H1 (cell line): Measurements from ENCODE around the gene SHISA8. TPM values are rescaled to one million over a fixed set of nuclear protein-coding genes. Genes with fewer than 3 reads are reported as not detected.

Experiments
- CTCF ChIA-PET: fragments of 300-600 bp; sonication (Branson Sonifier 250); formaldehyde crosslinking; loops from one replicate; lab custom pipeline; 2021; ENCODE audit not compliant: partially characterized antibody; lab: Charles Lee
- POLR2A ChIA-PET: fragments of 300-600 bp; sonication (Branson Sonifier 250); formaldehyde crosslinking; loops from one replicate; lab custom pipeline; 2021; ENCODE audit warnings: inconsistent platforms; ENCODE audit not compliant: partially characterized antibody; lab: Charles Lee
- DNase-seq, 2 experiments: peaks; one replicate each; pipeline versions ENCODE4 v3.0.0 to v3.0.0-alpha.2; 2010 to 2022; ENCODE audit warnings: low spot score in 2 of 2, low read depth in 1 of 2, mixed read lengths in 1 of 2
- FAIRE-seq: peaks from 2 replicates; lab custom pipeline; 2011; peaks lifted over from hg19 to GRCh38; lab: Jason Lieb, UNC
- H2AFZ ChIP-seq: 2 replicates; pipeline ENCODE4 v1.8.1; 2012; ENCODE audit warnings: low read length, inconsistent platforms
- H2AK5ac ChIP-seq: 2 replicates; pipeline ENCODE4 v1.6.1; 2013; ENCODE audit warnings: low read depth, low read length
- H2BK120ac ChIP-seq: replicated peaks from 2 replicates; pipeline ENCODE3; 2013; ENCODE audit warnings: low read depth, low read length, inconsistent platforms
- H2BK12ac ChIP-seq: 2 replicates; pipeline ENCODE4 v1.6.1; 2013; ENCODE audit warnings: low read depth, low read length
- H2BK15ac ChIP-seq: 2 replicates; pipeline ENCODE4 v1.6.1; 2013; ENCODE audit warnings: low read length
- H2BK20ac ChIP-seq: 2 replicates; pipeline ENCODE4 v1.6.1; 2013; ENCODE audit warnings: low read length
- H2BK5ac ChIP-seq: 2 replicates; pipeline ENCODE4 v1.6.1; 2013; ENCODE audit warnings: low read depth, low read length
- H3K14ac ChIP-seq: 2 replicates; pipeline ENCODE4 v1.6.1; 2013; ENCODE audit warnings: inconsistent platforms; ENCODE audit not compliant: insufficient read length
- H3K18ac ChIP-seq: 2 replicates; pipeline ENCODE4 v1.6.1; 2013; ENCODE audit warnings: low read length; ENCODE audit errors: extremely low read depth
- H3K23ac ChIP-seq: 2 replicates; pipeline ENCODE4 v1.6.1; 2013; ENCODE audit warnings: inconsistent platforms; ENCODE audit not compliant: insufficient read length
- H3K23me2 ChIP-seq: 2 replicates; pipeline ENCODE4 v1.6.1; 2013; ENCODE audit warnings: low read depth, low read length
- H3K27ac ChIP-seq: 2 replicates; pipeline ENCODE4 v1.6.1; 2011; ENCODE audit warnings: low read depth, low read length, inconsistent platforms
- H3K27me3 ChIP-seq, 4 experiments: replicated peaks in 1 of 4; 1 replicate in 1 of 4; 2 replicates in 3 of 4; pipeline versions ENCODE4 v1.6.1 to v1.8.1; 2011 to 2013; ENCODE audit warnings: low read length in 3 of 4, mild to moderate bottlenecking in 3 of 4, inconsistent platforms in 2 of 4, mixed read lengths in 2 of 4, moderate library complexity in 1 of 4; ENCODE audit not compliant: control insufficient read depth in 3 of 4, insufficient read depth in 3 of 4; ENCODE audit errors: extremely low read depth in 1 of 4
- H3K36me3 ChIP-seq, 4 experiments: 2 replicates each; pipeline versions ENCODE4 v1.6.1 to v1.8.1; 2011 to 2013; ENCODE audit warnings: mild to moderate bottlenecking in 4 of 4, low read length in 3 of 4, moderate library complexity in 2 of 4, control low read depth in 1 of 4, inconsistent platforms in 1 of 4; ENCODE audit not compliant: insufficient read depth in 4 of 4, control insufficient read depth in 2 of 4
- H3K4ac ChIP-seq: replicated peaks from 2 replicates; pipeline ENCODE3; 2013; ENCODE audit warnings: low read length, low read depth, mixed read lengths, inconsistent platforms; ENCODE audit not compliant: insufficient read length
- H3K4me1 ChIP-seq, 4 experiments: replicated peaks in 1 of 4; 1 replicate in 1 of 4; 2 replicates in 3 of 4; pipeline versions ENCODE4 v1.6.1 to v1.8.1; 2011 to 2013; ENCODE audit warnings: low read length in 3 of 4, inconsistent platforms in 2 of 4, mixed read lengths in 1 of 4; ENCODE audit not compliant: insufficient read depth in 4 of 4, control insufficient read depth in 3 of 4
- H3K4me2 ChIP-seq, 2 experiments: 2 replicates each; pipeline versions ENCODE4 v1.6.1 to v1.8.1; 2011 to 2013; ENCODE audit warnings: low read depth in 2 of 2, low read length in 2 of 2, control low read depth in 1 of 2, inconsistent platforms in 1 of 2, mild to moderate bottlenecking in 1 of 2; ENCODE audit not compliant: insufficient read depth in 1 of 2
- H3K4me3 ChIP-seq, 4 experiments: fragments of 200-600, 300-600 bp in 1 of 4; sonication (generic), shearing (Covaris generic), sonication (Bioruptor Twin) in 1 of 4; 2 replicates each; pipeline versions ENCODE4 v1.5.1 to v1.8.1; 2011 to 2016; ENCODE audit warnings: low read length in 4 of 4, low read depth in 3 of 4, control low read depth in 2 of 4, inconsistent platforms in 2 of 4, mild to moderate bottlenecking in 2 of 4, mixed read lengths in 1 of 4, moderate library complexity in 1 of 4; ENCODE audit not compliant: insufficient read depth in 2 of 4; ENCODE audit errors: extremely low read depth in 1 of 4
- H3K56ac ChIP-seq: replicated peaks from 2 replicates; pipeline ENCODE3; 2013; ENCODE audit warnings: low read depth, mild to moderate bottlenecking, mixed read lengths, low read length, inconsistent platforms; ENCODE audit not compliant: insufficient read length
- H3K79me1 ChIP-seq: 2 replicates; pipeline ENCODE4 v1.6.1; 2013; ENCODE audit warnings: low read depth, low read length, control low read depth
- H3K79me2 ChIP-seq, 2 experiments: 2 replicates each; pipeline versions ENCODE4 v1.6.1 to v1.8.1; 2012 to 2013; ENCODE audit warnings: low read length in 2 of 2, mild to moderate bottlenecking in 2 of 2, inconsistent platforms in 1 of 2; ENCODE audit not compliant: insufficient read depth in 2 of 2, control insufficient read depth in 1 of 2
- H3K9ac ChIP-seq, 4 experiments: replicated peaks in 1 of 4; 1 replicate in 1 of 4; 2 replicates in 3 of 4; pipeline versions ENCODE4 v1.6.1 to v1.8.1; 2011 to 2013; ENCODE audit warnings: low read depth in 3 of 4, low read length in 3 of 4, control low read depth in 2 of 4, mild to moderate bottlenecking in 2 of 4, moderate library complexity in 2 of 4, inconsistent platforms in 1 of 4; ENCODE audit errors: extremely low read depth in 1 of 4
- H3K9me3 ChIP-seq, 2 experiments: 2 replicates each; pipeline versions ENCODE4 v1.6.1 to v1.8.1; 2012 to 2013; ENCODE audit warnings: mild to moderate bottlenecking in 2 of 2, moderate library complexity in 2 of 2, control low read depth in 1 of 2, inconsistent platforms in 1 of 2, low read depth in 1 of 2, low read length in 1 of 2, mixed read lengths in 1 of 2; ENCODE audit not compliant: insufficient read depth in 2 of 2
- H4K20me1 ChIP-seq, 2 experiments: replicated peaks in 1 of 2; 2 replicates each; pipeline versions ENCODE3 to v1.8.1; 2011 to 2013; ENCODE audit warnings: inconsistent platforms in 2 of 2, low read length in 2 of 2, mild to moderate bottlenecking in 1 of 2; ENCODE audit not compliant: insufficient read depth in 2 of 2, control insufficient read depth in 1 of 2
- H4K5ac ChIP-seq: 2 replicates; pipeline ENCODE4 v1.6.1; 2013; ENCODE audit warnings: low read length, low read depth, mixed read lengths, inconsistent platforms; ENCODE audit not compliant: insufficient read length
- H4K8ac ChIP-seq: 2 replicates; pipeline ENCODE4 v1.8.0; 2013; ENCODE audit warnings: mild to moderate bottlenecking, moderate library complexity, low read length, inconsistent platforms; ENCODE audit not compliant: insufficient read depth; ENCODE audit errors: extremely low read depth
- H4K91ac ChIP-seq: replicated peaks from 2 replicates; pipeline ENCODE3; 2013; ENCODE audit warnings: low read length, mixed read lengths, inconsistent platforms; ENCODE audit not compliant: insufficient read length
- BACH1 ChIP-seq: IDR thresholded peaks from 2 replicates; pipeline ENCODE4 v1.6.1; 2012; ENCODE audit warnings: low read length, improper control_type of control experiment
- CHD1 ChIP-seq: IDR thresholded peaks from 2 replicates; pipeline ENCODE4 v1.6.1; 2012; ENCODE audit warnings: low read depth, low read length, improper control_type of control experiment
- CTBP2 ChIP-seq: IDR thresholded peaks from 2 replicates; pipeline ENCODE4 v1.7.0; 2011; ENCODE audit warnings: borderline replicate concordance, mild to moderate bottlenecking, moderate library complexity, mixed read lengths, low read length; ENCODE audit not compliant: insufficient read depth, insufficient read length
- JUND ChIP-seq: IDR thresholded peaks from 2 replicates; pipeline ENCODE4 v1.6.1; 2011; ENCODE audit warnings: mild to moderate bottlenecking, improper control_type of control experiment, low read length
- NANOG ChIP-seq: IDR thresholded peaks from 2 replicates; pipeline ENCODE4 v1.6.1; 2011; ENCODE audit warnings: low read length, low read depth, mild to moderate bottlenecking, inconsistent platforms; ENCODE audit not compliant: insufficient read depth, poor library complexity, severe bottlenecking
- PHF8 ChIP-seq: fragments of 200-600 bp; sonication (generic); conservative IDR thresholded peaks from 2 replicates; pipeline ENCODE4 v1.7.1; 2012; ENCODE audit warnings: low read depth, mild to moderate bottlenecking, inconsistent platforms, low read length, moderate library complexity
- RAD21 ChIP-seq, 2 experiments: IDR thresholded peaks in 1 of 2; conservative IDR thresholded peaks in 1 of 2; 2 replicates each; pipeline ENCODE4 v1.6.1; 2011; ENCODE audit warnings: low read depth in 2 of 2, low read length in 2 of 2, improper control_type of control experiment in 1 of 2, inconsistent platforms in 1 of 2, mild to moderate bottlenecking in 1 of 2, moderate library complexity in 1 of 2
- SUZ12 ChIP-seq: fragments of 200-600 bp; sonication (generic); IDR thresholded peaks from 2 replicates; pipeline ENCODE4 v1.6.1; 2012; ENCODE audit warnings: mild to moderate bottlenecking, inconsistent platforms, low read length, moderate library complexity, mixed read lengths
- WGBS, 2 experiments: shearing (Covaris generic) in 1 of 2; methylation state at CpG; one replicate each; pipeline versions ENCODE4 v1.1.6 to v1.1.7; 2013 to 2015; ENCODE audit warnings: low lambda C conversion rate in 2 of 2, mixed read lengths in 2 of 2, inconsistent platforms in 1 of 2, low coverage in 1 of 2, missing lambda C conversion rate in 1 of 2; ENCODE audit not compliant: insufficient replicate concordance in 2 of 2, insufficient coverage in 1 of 2, insufficient read length in 1 of 2; ENCODE audit errors: extremely low coverage in 1 of 2, missing lambda C conversion rate in 1 of 2; 5-methylcytosine and 5-hydroxymethylcytosine counted together
- polyA plus RNA-seq, 7 experiments: library from polyadenylated mRNA; depleted of rRNA in 3 of 7; stranded (reverse) in 5 of 7; unstranded in 2 of 7; fragments of >200 nt in 5 of 7; fragments of 200-250 nt in 2 of 7; gene quantifications; 1 replicate in 5 of 7; 2 replicates in 1 of 7; 4 replicates in 1 of 7; pipeline versions ENCODE4 v1.2.1 to v1.2.3, GENCODE V29; 2011 to 2013; ENCODE audit warnings: missing spikeins in 2 of 7, mixed read lengths in 2 of 7
- total RNA-seq: library from RNA; stranded (reverse); fragmentation: NEBNext Ultra II Directional; extraction: Animal tissue kit (Norgen Biotek cat#: 25700); gene quantifications from 2 replicates; pipeline ENCODE4 v1.2.1, GENCODE V29; 2021
- TF ChIP-seq, protein P1 (sequence below): IDR thresholded peaks from 2 replicates; pipeline ENCODE4 v1.6.1; 2011; ENCODE audit warnings: low read depth, mild to moderate bottlenecking, low read length; ENCODE audit not compliant: insufficient read depth

SHISA8 gene
- total and polyA plus RNA-seq, 2 of the 8 experiments (the other 6 are each of a cell fraction or from before 2014, with no cell fraction given), result 0.14 to 0.89 TPM

DNA sequence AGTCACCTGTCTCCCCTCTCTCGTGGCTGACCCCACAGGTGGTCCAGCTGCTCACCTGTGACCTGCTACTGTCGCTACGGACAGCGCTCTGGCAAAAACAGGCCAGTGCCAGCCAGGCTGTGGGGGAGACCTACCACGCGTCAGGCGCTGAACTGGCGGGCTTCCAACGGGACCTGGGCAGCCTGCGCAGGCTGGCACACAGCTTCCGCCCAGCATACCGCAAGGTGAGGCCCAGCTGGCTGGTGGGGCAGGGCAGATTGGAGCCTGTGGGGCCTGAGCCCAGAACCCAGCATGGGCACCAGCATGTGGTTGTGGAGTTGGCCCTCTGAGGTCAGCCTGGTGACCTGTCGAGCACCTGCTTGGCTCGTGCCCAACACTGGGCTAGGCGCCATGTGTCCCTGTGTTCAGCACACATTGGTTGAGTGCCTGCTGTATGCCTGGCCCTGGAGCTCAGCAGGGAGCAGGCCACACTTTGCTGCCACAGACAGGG lies 11.9 kb downstream of the SHISA8 start:
- Histone ChIP-seq H3K4me2 (no peak overlapping the region), H4K20me1 (peaks cover 15 to 31% of the 10 kb centered on the region in 2 experiments), H2BK12ac (no peak overlapping the region), H2BK15ac (no peak overlapping the region), H3K27ac (no peak overlapping the region), H4K5ac (no peak overlapping the region), H2AFZ (no peak overlapping the region), H3K4me3 (no peak overlapping the region), H3K79me2 (no peaks in the 10 kb centered on the region), H3K56ac (no peak overlapping the region), H3K4ac (no peak overlapping the region), H4K8ac (no peak overlapping the region), H3K23ac (no peak overlapping the region), H3K14ac (no peak overlapping the region), H2BK20ac (no peak overlapping the region), H3K36me3 (peaks cover 33 to 63% (median 48%) of the 10 kb centered on the region in 4 experiments), H2BK5ac (no peak overlapping the region; the same call in 1 of the 2 replicates), H2BK120ac (no peak overlapping the region), H3K9me3 (no peaks in the 10 kb centered on the region), H3K27me3 (peaks cover 0 to under 1% (median 0%) of the 10 kb centered on the region in 4 experiments; a peak in 2 of 7 replicates), H4K91ac (no peak overlapping the region), H3K4me1 (peaks cover 0 to 5% (median 3%) of the 10 kb centered on the region in 4 experiments; a peak in 3 of 7 replicates), H3K9ac (no peak overlapping the region), H3K18ac (no peak overlapping the region), H3K79me1 (no peaks in the 10 kb centered on the region), H2AK5ac (no peak overlapping the region), H3K23me2 (no peaks in the 10 kb centered on the region)
- CTCF ChIA-PET, result interaction anchor here (1.0 to 2.8 kb wide), 5 partner anchors 23 to 38 kb away, joined by 3 to 11 read pairs (median 6); no protein-coding TSS in a partner anchor
- WGBS, 2 experiments, result 96% methylated on average over 12 of the region's 15 CpGs; no CpG with 5 or more reads in 1 of the 2 experiments
- FAIRE-seq, result no peak
- no peak for DNase-seq
- POLR2A ChIA-PET, result interaction anchor here (0.6 to 1.0 kb wide), 2 partner anchors 26 to 43 kb away, joined by 3 read pairs; partner anchors contain the start of gene CENPM
- TF ChIP-seq, protein P1, sequence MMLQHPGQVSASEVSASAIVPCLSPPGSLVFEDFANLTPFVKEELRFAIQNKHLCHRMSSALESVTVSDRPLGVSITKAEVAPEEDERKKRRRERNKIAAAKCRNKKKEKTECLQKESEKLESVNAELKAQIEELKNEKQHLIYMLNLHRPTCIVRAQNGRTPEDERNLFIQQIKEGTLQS, result no peak
- TF ChIP-seq BACH1, result no peak
- TF ChIP-seq CHD1, result no peak
- TF ChIP-seq SUZ12, result no peak
- TF ChIP-seq JUND, result no peak
- TF ChIP-seq NANOG, result no peak
- TF ChIP-seq PHF8, result no peak
- TF ChIP-seq RAD21 (IDR thresholded peaks at IDR 0.05 in 1 of 2, conservative IDR thresholded peaks at IDR 0.05 in 1 of 2; ENCODE audit: low read depth in 2 of 2, low read length in 2 of 2), result no peak
- no peak for TF ChIP-seq CTBP2
